GM19395 (cell line): Measurements from ENCODE around the gene REN.

Experiments
- ATAC-seq: cut with Tn5 transposase; IDR thresholded peaks from one replicate; pipeline ENCODE4 v1.9.1; 2021; ENCODE audit warnings: mild to moderate bottlenecking, moderate library complexity; ENCODE audit not compliant: unreplicated experiment

Gene REN

DNA sequence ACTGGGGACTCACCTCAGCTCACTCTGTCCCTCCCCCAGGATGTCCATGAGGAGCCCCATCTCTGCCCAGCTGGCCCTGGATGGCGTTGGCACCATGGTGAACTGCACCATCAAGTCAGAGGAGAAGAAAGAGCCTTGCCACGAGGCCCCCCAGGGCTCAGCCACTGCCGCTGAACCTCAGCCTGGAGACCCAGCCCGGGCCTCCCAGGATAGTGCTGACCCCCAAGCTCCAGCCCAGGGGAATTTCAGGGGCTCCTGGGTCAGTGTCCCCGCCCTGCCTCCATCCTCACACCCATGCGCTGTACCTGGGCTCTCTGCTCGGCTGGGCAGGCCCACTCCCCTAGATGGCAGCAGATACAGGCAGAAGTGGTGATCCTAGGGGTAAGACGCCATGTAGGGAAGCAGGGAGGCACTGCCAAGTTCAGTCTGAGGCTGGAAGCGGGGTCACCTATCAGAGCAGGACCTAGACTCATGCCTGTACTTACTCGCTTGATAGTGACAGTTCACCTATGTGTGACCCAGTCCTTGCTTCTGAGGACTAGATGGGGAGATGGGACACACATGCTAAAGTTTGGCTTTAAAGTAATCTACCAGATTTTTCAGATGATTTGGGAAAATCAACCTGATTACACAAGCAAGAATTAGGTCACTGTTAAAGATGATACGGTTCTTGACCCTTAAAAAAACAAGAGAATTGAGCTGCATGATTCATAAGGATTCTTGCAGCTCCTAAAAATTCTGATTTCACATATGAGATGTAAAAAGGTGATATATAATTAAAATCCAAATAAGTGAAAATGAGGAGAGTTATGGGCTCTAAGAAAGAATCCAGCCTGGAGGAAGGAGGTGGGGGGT lies 53.0 kb downstream of the REN start:
- no peak for ATAC-seq

DNA sequence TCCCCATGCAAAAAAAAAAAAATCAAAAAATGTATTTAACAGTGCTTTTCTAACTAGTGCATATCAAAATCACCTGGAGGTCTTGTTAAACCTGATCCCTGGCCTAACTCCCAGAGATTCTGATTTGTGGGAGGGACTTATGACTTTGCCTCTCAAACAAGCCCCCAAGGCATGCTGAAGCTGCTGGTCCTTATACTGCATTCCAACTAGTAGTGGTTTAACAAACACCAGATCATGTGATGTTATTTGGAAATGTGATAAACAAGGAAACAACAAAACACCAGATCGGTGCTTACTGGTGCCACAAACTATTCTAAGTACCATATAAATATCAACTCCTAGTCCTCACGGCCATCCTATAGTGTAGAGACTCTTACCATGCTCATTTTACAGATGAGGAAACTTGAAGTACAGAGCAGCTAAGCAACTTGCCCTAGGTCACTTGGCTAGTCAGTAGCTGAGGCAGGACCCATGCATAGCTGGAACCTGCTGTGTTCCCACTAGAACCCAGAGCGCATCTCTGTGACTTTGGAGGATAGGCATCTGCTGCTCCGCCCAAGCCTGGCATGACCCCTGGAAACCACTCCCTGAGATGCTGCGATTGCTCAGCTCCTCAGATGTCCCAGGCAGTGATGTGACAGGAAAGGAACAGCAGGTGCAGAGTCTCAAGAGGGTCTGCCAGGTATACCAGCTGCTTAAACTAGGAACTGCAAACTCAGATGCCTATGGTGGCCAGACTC lies 55.1 kb downstream of the REN start:
- no peak for ATAC-seq

DNA sequence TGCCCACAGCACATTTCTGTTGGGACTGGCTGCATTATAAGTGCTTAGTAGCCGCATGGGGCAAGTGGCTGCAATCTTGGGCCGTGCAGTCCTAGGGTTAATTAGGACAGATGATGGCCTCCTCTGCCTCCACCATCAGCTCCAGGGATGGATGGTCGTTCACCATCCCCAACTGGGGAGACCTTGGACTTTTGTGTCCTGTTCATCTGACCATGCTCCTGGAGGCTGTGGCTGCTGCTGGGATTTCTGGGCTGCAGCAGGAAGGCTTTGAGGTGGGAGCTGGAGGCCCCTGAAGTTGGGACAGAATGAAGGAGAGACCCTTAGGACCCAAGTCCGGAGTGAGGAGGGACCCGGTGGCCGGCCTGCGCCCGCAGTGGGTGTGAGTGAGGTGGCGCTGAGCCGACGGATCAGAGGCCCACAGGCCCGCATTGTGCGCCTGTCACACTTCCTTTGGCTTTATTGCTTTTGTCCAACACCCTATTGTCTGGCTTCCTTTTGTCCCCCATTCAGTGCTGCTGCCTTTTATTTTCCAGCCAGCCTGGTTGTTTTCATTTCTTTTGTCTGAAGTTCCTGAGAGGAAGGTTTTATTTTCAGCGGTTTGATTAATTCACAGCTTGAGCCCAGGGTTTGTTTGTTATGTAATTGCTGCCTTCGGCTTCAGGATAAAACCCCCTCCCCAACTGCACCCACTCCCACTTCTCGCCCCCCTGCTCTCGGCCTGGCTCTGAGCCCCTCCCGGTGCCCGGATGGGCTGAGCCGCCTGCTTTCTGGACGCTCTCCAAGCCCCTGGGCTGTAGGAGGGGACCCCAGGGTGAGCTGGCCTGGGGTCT lies 57.6 kb downstream of the REN start:
- no peak for ATAC-seq

DNA sequence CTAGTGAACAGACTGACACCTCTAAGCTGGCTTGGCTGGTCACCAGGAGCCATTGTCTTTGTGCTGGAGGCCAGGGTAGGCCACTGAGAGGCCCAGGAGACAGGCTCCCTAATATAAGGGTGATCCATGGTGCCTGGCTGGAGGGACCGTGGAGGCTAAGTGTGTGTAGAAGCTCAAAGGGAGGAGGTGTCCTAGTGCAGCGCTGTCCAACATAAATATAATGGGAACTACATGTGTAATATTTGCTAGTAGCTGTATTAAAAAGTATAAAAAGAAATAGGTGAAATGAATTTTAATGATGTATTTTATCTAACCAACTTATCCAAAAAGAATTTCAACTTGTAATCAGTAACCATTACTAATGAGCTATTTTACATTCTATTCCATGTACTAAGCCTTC lies 58.2 kb downstream of the REN start:
- no peak for ATAC-seq

DNA sequence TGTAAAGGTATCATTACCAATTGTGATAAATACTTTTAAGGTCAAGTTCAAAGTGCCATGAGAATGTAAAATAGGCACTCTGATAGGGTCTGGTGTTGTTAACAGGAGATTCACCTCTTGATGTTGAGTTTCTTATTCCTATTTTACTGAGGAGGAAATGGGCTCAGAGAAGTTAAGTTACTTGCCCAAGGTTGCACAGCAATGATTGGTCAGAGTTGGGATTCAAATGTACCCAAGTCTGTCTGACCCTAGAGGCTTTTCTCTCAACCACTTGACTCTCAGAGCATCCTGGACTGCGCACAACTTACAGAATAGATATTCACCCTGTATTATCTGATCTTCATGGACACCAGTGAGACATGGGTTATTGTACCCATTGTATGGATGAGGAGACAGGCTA lies 59.3 kb downstream of the REN start:
- ATAC-seq = no peak

DNA sequence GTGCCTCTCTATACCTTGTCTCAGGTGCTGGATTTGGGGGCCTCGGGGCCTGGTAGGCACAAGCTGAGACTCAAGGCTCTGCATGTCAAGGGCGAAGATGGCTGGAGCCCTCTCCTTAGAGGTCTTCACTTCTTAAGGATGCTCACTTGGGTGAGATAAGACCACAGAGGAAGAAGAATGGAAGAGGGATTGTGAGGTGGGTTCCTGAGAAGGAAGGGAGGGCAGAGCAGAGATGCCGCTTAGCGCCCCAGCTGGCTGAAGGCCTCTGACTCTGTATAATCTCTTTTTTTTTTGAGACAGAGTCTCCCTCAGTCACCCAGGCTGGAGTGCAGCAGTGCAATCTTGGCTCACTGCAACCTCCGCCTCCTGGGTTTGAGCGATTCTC lies 61.0 kb downstream of the REN start:
- ATAC-seq = no peak
